GM12878 (cell line): ENCODE measurements around the gene PURA. TPM values are rescaled to one million over a fixed set of nuclear protein-coding genes. Genes with fewer than 3 reads are reported as not detected.

ENCODE experiments used
- ATAC-seq: fragments of 200-7000 bp; cut with Tn5 transposase; 3 replicates; pipeline ENCODE4 v1.9.1; 2020; ENCODE audit warnings: mild to moderate bottlenecking, moderate library complexity
- BruUV-seq: library from RNA; stranded (reverse); fragments of 400-500 nt; replicated peaks from 2 replicates; lab custom pipeline; 2021; lab: Mats Ljungman, UMichigan
- CTCF ChIA-PET: fragments of 300-600 bp; sonication (Branson Sonifier 250); formaldehyde crosslinking; extraction: SDS; loops from one replicate; lab custom pipeline; 2021; ENCODE audit warnings: inconsistent platforms; lab: Yijun Ruan, JAX
- POLR2A ChIA-PET: fragments of 350-600 bp; formaldehyde crosslinking; extraction: SDS; loops from one replicate; lab custom pipeline; 2021; ENCODE audit warnings: inconsistent platforms; lab: Charles Lee
- RAD21 ChIA-PET: fragments of 300-600 bp; sonication (Branson Sonifier 250); formaldehyde crosslinking; loops from one replicate; lab custom pipeline; 2023; ENCODE audit warnings: antibody characterized with exemption; ENCODE audit not compliant: unreplicated experiment; lab: Charles Lee
- SMC1A ChIA-PET: fragments of 300-600 bp; sonication (Branson Sonifier 250); formaldehyde crosslinking; loops from one replicate; lab custom pipeline; 2023; ENCODE audit not compliant: unreplicated experiment, uncharacterized antibody; lab: Charles Lee
- DNase-seq: peaks from one replicate; pipeline ENCODE4 v3.0.0-alpha.2; 2011; ENCODE audit warnings: low read depth, low spot score
- FAIRE-seq: peaks from 3 replicates; lab custom pipeline; 2011; peaks lifted over from hg19 to GRCh38; lab: Jason Lieb, UNC
- H2AFZ ChIP-seq: 2 replicates; pipeline ENCODE4 v1.6.0; 2011; ENCODE audit warnings: low read depth, low read length, control low read depth; ENCODE audit not compliant: control insufficient read depth
- H3K27ac ChIP-seq: 2 replicates; pipeline ENCODE4 v1.5.1; 2011; ENCODE audit warnings: control low read depth; ENCODE audit not compliant: control insufficient read depth, insufficient read depth
- H3K27me3 ChIP-seq, 2 experiments: replicated peaks in 1 of 2; 2 replicates each; pipeline versions ENCODE4 v1.6.0 to v1.6.1; 2011; ENCODE audit warnings: low read length in 1 of 2; ENCODE audit not compliant: control insufficient read depth in 2 of 2, insufficient read depth in 2 of 2
- H3K36me3 ChIP-seq, 2 experiments: 2 replicates each; pipeline ENCODE4 v1.5.1; 2011; ENCODE audit warnings: low read length in 1 of 2; ENCODE audit not compliant: control insufficient read depth in 2 of 2, insufficient read depth in 2 of 2
- H3K4me1 ChIP-seq: 2 replicates; pipeline ENCODE4 v1.6.1; 2011; ENCODE audit warnings: mild to moderate bottlenecking, low read length, moderate library complexity, mixed read lengths; ENCODE audit not compliant: control insufficient read depth, insufficient read depth
- H3K4me2 ChIP-seq: 2 replicates; pipeline ENCODE4 v1.6.0; 2011; ENCODE audit warnings: control low read depth; ENCODE audit not compliant: control insufficient read depth, insufficient read depth
- H3K4me3 ChIP-seq: fragments of 200-600 bp; sonication (generic); 2 replicates; pipeline ENCODE4 v1.5.1; 2016
- H3K79me2 ChIP-seq: 2 replicates; pipeline ENCODE4 v1.6.0; 2011; ENCODE audit warnings: low read length; ENCODE audit not compliant: control insufficient read depth, insufficient read depth
- H3K9ac ChIP-seq: 2 replicates; pipeline ENCODE4 v1.8.0; 2011; ENCODE audit warnings: low read length, control low read depth, mixed read lengths; ENCODE audit not compliant: control insufficient read depth, insufficient read depth
- H3K9me3 ChIP-seq: replicated peaks from 3 replicates; pipeline ENCODE4 v1.5.1; 2011; ENCODE audit warnings: mild to moderate bottlenecking, low read length; ENCODE audit not compliant: control insufficient read depth, insufficient read depth
- H4K20me1 ChIP-seq: 2 replicates; pipeline ENCODE4 v1.6.0; 2011; ENCODE audit not compliant: control insufficient read depth, insufficient read depth
- CEBPB ChIP-seq, 2 experiments: fragments of 150-350 bp in 1 of 2; IDR thresholded peaks; 2 replicates each; pipeline ENCODE4 v1.6.1; 2012 to 2014; ENCODE audit warnings: low read depth in 2 of 2, low read length in 2 of 2, borderline replicate concordance in 1 of 2, inconsistent platforms in 1 of 2
- MTA3 ChIP-seq: IDR thresholded peaks from 2 replicates; pipeline ENCODE4 v1.6.1; 2012; ENCODE audit warnings: low read length, inconsistent platforms, borderline replicate concordance
- MYC ChIP-seq: IDR thresholded peaks from 2 replicates; pipeline ENCODE4 v1.6.1; 2011; ENCODE audit warnings: mild to moderate bottlenecking, low read length, moderate library complexity, inconsistent platforms; ENCODE audit not compliant: insufficient read depth, insufficient replicate concordance, insufficient read length, severe bottlenecking
- NBN ChIP-seq: fragments of 450-650 bp; IDR thresholded peaks from 2 replicates; pipeline ENCODE4 v1.6.1; 2016
- POLR2A ChIP-seq: IDR thresholded peaks from 2 replicates; pipeline ENCODE4 v1.6.1; 2011; ENCODE audit warnings: low read depth, mild to moderate bottlenecking, low read length
- RAD51 ChIP-seq: fragments of 450-650 bp; IDR thresholded peaks from 2 replicates; pipeline ENCODE4 v1.6.1; 2016; ENCODE audit warnings: moderate library complexity, mild to moderate bottlenecking, inconsistent platforms
- SMAD5 ChIP-seq: IDR thresholded peaks from 2 replicates; pipeline ENCODE4 v1.6.1; 2016; ENCODE audit warnings: antibody characterized with exemption, low read depth
- SPI1 ChIP-seq: IDR thresholded peaks from 2 replicates; pipeline ENCODE4 v1.6.1; 2011; ENCODE audit warnings: low read depth, mild to moderate bottlenecking, low read length, moderate library complexity, borderline replicate concordance; ENCODE audit not compliant: insufficient read depth
- SUPT20H ChIP-seq: IDR thresholded peaks from 2 replicates; pipeline ENCODE4 v1.6.1; 2011; ENCODE audit warnings: low read depth, mild to moderate bottlenecking, low read length, moderate library complexity, borderline replicate concordance; ENCODE audit not compliant: control insufficient read depth
- ZBTB33 ChIP-seq: fragments of 450-650 bp; IDR thresholded peaks from 2 replicates; pipeline ENCODE4 v1.6.1; 2017; ENCODE audit warnings: mild to moderate bottlenecking
- WGBS: methylation state at CpG from one replicate; pipeline ENCODE4 v1.1.6; 2016; ENCODE audit warnings: low lambda C conversion rate; ENCODE audit not compliant: insufficient replicate concordance, insufficient coverage; ENCODE audit errors: missing lambda C conversion rate; 5-methylcytosine and 5-hydroxymethylcytosine counted together
- in situ Hi-C: fragments of 300-500 bp; cut with MboI; formaldehyde crosslinking; loops from 9 replicates; pipeline ENCODE4 v1.14.3; 2018; ENCODE audit warnings: mixed read lengths
- intact Hi-C: fragments of 100-400 bp; cut with micrococcal nuclease; formaldehyde crosslinking; loops from one replicate; pipeline ENCODE4 v1.14.2; 2022; ENCODE audit not compliant: unreplicated experiment
- polyA plus RNA-seq, 11 experiments: library from polyadenylated mRNA; depleted of rRNA in 4 of 11; unstranded in 6 of 11; stranded (reverse) in 5 of 11; fragments of >200 nt; fragmentation: Nextera tagmentation in 4 of 11; fragmentation: Illumina TruSeq in 1 of 11; extraction: Ambion mirVana in 4 of 11; extraction: Trizol in 1 of 11; gene quantifications; 1 replicate in 1 of 11; 2 replicates in 10 of 11; pipeline versions ENCODE4 v1.2.1 to v1.2.3, GENCODE V29; 2011 to 2016; ENCODE audit warnings: inconsistent platforms in 2 of 11, missing spikeins in 2 of 11, low read depth in 1 of 11
- total RNA-seq, 4 experiments: library from RNA; depleted of rRNA in 3 of 4; stranded (reverse); fragments of >200 nt in 3 of 4; fragmentation: Illumina TruSeq in 1 of 4; extraction: Trizol in 1 of 4; gene quantifications; 2 replicates each; pipeline versions ENCODE4 v1.2.1 to v1.2.3, GENCODE V29; 2013 to 2021
- TF ChIP-seq, protein P1 (sequence below): fragments of 450-650 bp; IDR thresholded peaks from 2 replicates; pipeline ENCODE4 v1.6.1; 2018; ENCODE audit warnings: mild to moderate bottlenecking, low read depth, moderate library complexity; ENCODE audit not compliant: partially characterized antibody
- TF ChIP-seq, protein P2 (sequence below): IDR thresholded peaks from 2 replicates; pipeline ENCODE4 v1.6.1; 2011; ENCODE audit warnings: mild to moderate bottlenecking, low read depth, low read length, moderate library complexity; ENCODE audit not compliant: insufficient replicate concordance
- TF ChIP-seq, protein P3 (sequence below): fragments of 450-650 bp; IDR thresholded peaks from 2 replicates; pipeline ENCODE4 v1.6.1; 2017; ENCODE audit warnings: mild to moderate bottlenecking, moderate library complexity

PURA gene
- total and polyA plus RNA-seq, 10 of the 15 experiments (the other 5 are each of a cell fraction or from before 2014, with no cell fraction given): 3.3 to 11.8 (median 5.8) TPM

- H3K9me3 ChIP-seq: no peaks in the 10 kb centered on the region
- SMC1A ChIA-PET: interaction anchor here (0.6 to 5.7 kb wide), 34 partner anchors 8 to 281 kb away, joined by 3 to 66 read pairs (median 5); partner anchors contain the start of gene PURA
- H3K4me3 ChIP-seq: no peak overlapping the region
- no peaks in the 10 kb centered on the region for H3K36me3 ChIP-seq
- no peak overlapping the region for H2AFZ ChIP-seq
- WGBS: 60% methylated on average over 10 of the region's 10 CpGs
- H3K27me3 ChIP-seq: peaks cover 0 to 4% of the 10 kb centered on the region in 2 experiments; a peak in 1 of 4 replicates
- H3K4me1 ChIP-seq: no peaks in the 10 kb centered on the region
- BruUV-seq: no TSS peak
- POLR2A ChIA-PET: interaction anchor here (0.5 to 2.1 kb wide), 3 partner anchors 22 to 71 kb away, joined by 3 to 5 read pairs (median 3); partner anchors contain the start of gene PURA
- H3K4me2 ChIP-seq: no peak overlapping the region
- RAD21 ChIA-PET: interaction anchor here (0.6 to 8.2 kb wide), 21 partner anchors 12 to 294 kb away, joined by 3 to 64 read pairs (median 4); no protein-coding TSS in a partner anchor
- ATAC-seq: no peak
- no peak for FAIRE-seq
- H3K27ac ChIP-seq: no peak overlapping the region
- no peaks in the 10 kb centered on the region for H4K20me1 ChIP-seq
- no peak overlapping the region for H3K9ac ChIP-seq
- CTCF ChIA-PET: interaction anchor here (0.6 to 8.6 kb wide), 37 partner anchors 9 to 297 kb away, joined by 3 to 353 read pairs (median 5); partner anchors contain the start of genes NRG2 and PURA
- intact Hi-C loops (loop anchor here (1.0 to 10.0 kb wide), 2 partner anchors 84 to 288 kb away; no protein-coding TSS in a partner anchor), in situ Hi-C loops (no loop called here)
- H3K79me2 ChIP-seq: no peaks in the 10 kb centered on the region
- no peak for DNase-seq
- TF ChIP-seq MTA3 (no peak), ZBTB33 (no peak), CEBPB (IDR thresholded peaks at IDR 0.05; ENCODE audit: borderline replicate concordance in 1 of 2, low read depth in 2 of 2, low read length in 2 of 2) (no peak), POLR2A (no peak), SUPT20H (no peak), NBN (no peak), SPI1 (no peak), SMAD5 (no peak), MYC (no peak), RAD51 (no peak)
- TF ChIP-seq, protein P1, sequence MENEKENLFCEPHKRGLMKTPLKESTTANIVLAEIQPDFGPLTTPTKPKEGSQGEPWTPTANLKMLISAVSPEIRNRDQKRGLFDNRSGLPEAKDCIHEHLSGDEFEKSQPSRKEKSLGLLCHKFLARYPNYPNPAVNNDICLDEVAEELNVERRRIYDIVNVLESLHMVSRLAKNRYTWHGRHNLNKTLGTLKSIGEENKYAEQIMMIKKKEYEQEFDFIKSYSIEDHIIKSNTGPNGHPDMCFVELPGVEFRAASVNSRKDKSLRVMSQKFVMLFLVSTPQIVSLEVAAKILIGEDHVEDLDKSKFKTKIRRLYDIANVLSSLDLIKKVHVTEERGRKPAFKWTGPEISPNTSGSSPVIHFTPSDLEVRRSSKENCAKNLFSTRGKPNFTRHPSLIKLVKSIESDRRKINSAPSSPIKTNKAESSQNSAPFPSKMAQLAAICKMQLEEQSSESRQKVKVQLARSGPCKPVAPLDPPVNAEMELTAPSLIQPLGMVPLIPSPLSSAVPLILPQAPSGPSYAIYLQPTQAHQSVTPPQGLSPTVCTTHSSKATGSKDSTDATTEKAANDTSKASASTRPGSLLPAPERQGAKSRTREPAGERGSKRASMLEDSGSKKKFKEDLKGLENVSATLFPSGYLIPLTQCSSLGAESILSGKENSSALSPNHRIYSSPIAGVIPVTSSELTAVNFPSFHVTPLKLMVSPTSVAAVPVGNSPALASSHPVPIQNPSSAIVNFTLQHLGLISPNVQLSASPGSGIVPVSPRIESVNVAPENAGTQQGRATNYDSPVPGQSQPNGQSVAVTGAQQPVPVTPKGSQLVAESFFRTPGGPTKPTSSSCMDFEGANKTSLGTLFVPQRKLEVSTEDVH: no peak
- TF ChIP-seq, protein P2, sequence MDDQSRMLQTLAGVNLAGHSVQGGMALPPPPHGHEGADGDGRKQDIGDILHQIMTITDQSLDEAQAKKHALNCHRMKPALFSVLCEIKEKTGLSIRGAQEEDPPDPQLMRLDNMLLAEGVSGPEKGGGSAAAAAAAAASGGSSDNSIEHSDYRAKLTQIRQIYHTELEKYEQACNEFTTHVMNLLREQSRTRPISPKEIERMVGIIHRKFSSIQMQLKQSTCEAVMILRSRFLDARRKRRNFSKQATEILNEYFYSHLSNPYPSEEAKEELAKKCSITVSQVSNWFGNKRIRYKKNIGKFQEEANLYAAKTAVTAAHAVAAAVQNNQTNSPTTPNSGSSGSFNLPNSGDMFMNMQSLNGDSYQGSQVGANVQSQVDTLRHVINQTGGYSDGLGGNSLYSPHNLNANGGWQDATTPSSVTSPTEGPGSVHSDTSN: no peak
- TF ChIP-seq, protein P3, sequence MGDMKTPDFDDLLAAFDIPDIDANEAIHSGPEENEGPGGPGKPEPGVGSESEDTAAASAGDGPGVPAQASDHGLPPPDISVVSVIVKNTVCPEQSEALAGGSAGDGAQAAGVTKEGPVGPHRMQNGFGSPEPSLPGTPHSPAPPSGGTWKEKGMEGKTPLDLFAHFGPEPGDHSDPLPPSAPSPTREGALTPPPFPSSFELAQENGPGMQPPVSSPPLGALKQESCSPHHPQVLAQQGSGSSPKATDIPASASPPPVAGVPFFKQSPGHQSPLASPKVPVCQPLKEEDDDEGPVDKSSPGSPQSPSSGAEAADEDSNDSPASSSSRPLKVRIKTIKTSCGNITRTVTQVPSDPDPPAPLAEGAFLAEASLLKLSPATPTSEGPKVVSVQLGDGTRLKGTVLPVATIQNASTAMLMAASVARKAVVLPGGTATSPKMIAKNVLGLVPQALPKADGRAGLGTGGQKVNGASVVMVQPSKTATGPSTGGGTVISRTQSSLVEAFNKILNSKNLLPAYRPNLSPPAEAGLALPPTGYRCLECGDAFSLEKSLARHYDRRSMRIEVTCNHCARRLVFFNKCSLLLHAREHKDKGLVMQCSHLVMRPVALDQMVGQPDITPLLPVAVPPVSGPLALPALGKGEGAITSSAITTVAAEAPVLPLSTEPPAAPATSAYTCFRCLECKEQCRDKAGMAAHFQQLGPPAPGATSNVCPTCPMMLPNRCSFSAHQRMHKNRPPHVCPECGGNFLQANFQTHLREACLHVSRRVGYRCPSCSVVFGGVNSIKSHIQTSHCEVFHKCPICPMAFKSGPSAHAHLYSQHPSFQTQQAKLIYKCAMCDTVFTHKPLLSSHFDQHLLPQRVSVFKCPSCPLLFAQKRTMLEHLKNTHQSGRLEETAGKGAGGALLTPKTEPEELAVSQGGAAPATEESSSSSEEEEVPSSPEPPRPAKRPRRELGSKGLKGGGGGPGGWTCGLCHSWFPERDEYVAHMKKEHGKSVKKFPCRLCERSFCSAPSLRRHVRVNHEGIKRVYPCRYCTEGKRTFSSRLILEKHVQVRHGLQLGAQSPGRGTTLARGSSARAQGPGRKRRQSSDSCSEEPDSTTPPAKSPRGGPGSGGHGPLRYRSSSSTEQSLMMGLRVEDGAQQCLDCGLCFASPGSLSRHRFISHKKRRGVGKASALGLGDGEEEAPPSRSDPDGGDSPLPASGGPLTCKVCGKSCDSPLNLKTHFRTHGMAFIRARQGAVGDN: no peak
Measured at GRCh38 chr5:140072812-140073211, 41.1 kb upstream of the PURA start.
